ENCODE data around the gene SLC1A2. TPM values are rescaled to one million over a fixed set of nuclear protein-coding genes. Genes with fewer than 3 reads are reported as not detected.
A peak's percentile ranks its signal among the peaks of the same experiment; 100 is the strongest.

SLC1A2 gene
- total and polyA plus RNA-seq, 2 of the 4 experiments (the other 2 are of a cell fraction) = 0.15 to 0.54 TPM

- TF ChIP-seq RAD21 (IDR thresholded peaks at IDR 0.05; ENCODE audit: low read length) (no peak), FOS (IDR thresholded peaks at IDR 0.05; ENCODE audit: low read depth, low read length) (no peak)
- TF ChIP-seq, protein P1, sequence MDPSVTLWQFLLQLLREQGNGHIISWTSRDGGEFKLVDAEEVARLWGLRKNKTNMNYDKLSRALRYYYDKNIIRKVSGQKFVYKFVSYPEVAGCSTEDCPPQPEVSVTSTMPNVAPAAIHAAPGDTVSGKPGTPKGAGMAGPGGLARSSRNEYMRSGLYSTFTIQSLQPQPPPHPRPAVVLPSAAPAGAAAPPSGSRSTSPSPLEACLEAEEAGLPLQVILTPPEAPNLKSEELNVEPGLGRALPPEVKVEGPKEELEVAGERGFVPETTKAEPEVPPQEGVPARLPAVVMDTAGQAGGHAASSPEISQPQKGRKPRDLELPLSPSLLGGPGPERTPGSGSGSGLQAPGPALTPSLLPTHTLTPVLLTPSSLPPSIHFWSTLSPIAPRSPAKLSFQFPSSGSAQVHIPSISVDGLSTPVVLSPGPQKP (IDR thresholded peaks at IDR 0.05; ENCODE audit: borderline replicate concordance, low read depth, low read length) = no peak
Measured at GRCh38 chr11:35363246-35363801, 56.0 kb downstream of the SLC1A2 start (continued).

GRCh38 chr11:35362521-35362980 is 56.8 kb downstream of the SLC1A2 start:
- Histone ChIP-seq H3K9me3 (ENCODE audit: control insufficient read depth, insufficient read depth, low read length) (no peaks in the 10 kb centered on the region; the same call in 1 of the 2 replicates), H2BK5ac (ENCODE audit: low read depth, low read length, poor library complexity, severe bottlenecking) (no peak overlapping the region), H3K9ac (ENCODE audit: low read depth, low read length) (no peak overlapping the region), H3K79me1 (ENCODE audit: low read depth in 1 of 2, low read length in 2 of 2) (no peaks in the 10 kb centered on the region), H2BK20ac (ENCODE audit: low read depth, low read length) (peak overlapping the region; percentile 24; the same call in 1 of the 2 replicates), H2AK9ac (replicated peaks; ENCODE audit: low read depth, low read length, poor library complexity) (no peak overlapping the region), H2BK120ac (ENCODE audit: low read depth, low read length) (peak overlapping the region; percentile 1; the same call in 1 of the 2 replicates), H3K4me3 (ENCODE audit: insufficient read depth, low read depth, low read length) (no peak overlapping the region), H3K4me2 (ENCODE audit: low read depth, low read length) (no peak overlapping the region), H3K4me1 (ENCODE audit: control insufficient read depth, insufficient read depth, low read length) (peaks cover 22% of the 10 kb centered on the region), H3K27me3 (ENCODE audit: control insufficient read depth, insufficient read depth, low read length) (no peaks in the 10 kb centered on the region), H3K14ac (replicated peaks; ENCODE audit: low read depth, low read length) (no peak overlapping the region), H3K23ac (ENCODE audit: low read depth, low read length) (no peak overlapping the region), H2AFZ (replicated peaks; ENCODE audit: low read length, poor library complexity) (no peak overlapping the region), H4K20me1 (ENCODE audit: insufficient read depth, low read length) (no peaks in the 10 kb centered on the region), H3K36me3 (ENCODE audit: control insufficient read depth, insufficient read depth, low read length) (no peaks in the 10 kb centered on the region), H4K8ac (ENCODE audit: low read depth in 2 of 2, low read length in 2 of 2) (no peak overlapping the region; a peak in 1 of 4 replicates), H3K4ac (ENCODE audit: low read depth, low read length) (0 out of 2 replicates have a peak overlapping the region, but pooled peaks have one; percentile 11), H2AK5ac (ENCODE audit: low read depth, low read length) (no peak overlapping the region), H2BK15ac (ENCODE audit: low read depth, low read length) (no peak overlapping the region), H4K91ac (ENCODE audit: insufficient read depth, low read depth, low read length) (no peak overlapping the region), H3K56ac (ENCODE audit: extremely low read depth, insufficient read depth, low read length) (no peak overlapping the region), H3K9me1 (ENCODE audit: insufficient read depth, low read length) (peaks cover 11% of the 10 kb centered on the region), H4K5ac (ENCODE audit: low read depth, low read length) (no peak overlapping the region; the same call in 1 of the 2 replicates), H3K18ac (ENCODE audit: low read depth, low read length) (no peak overlapping the region; the same call in 1 of the 2 replicates), H3K27ac (ENCODE audit: insufficient read depth, low read length) (no peak overlapping the region)
- 81% methylated on average over 1 of the region's 2 CpGs; no CpG with 5 or more reads in 1 of the 2 experiments for WGBS, 2 experiments (ENCODE audit: extremely low coverage in 2 of 2, insufficient read length in 1 of 2)
- no peak for ATAC-seq (ENCODE audit: low read depth)
- ChIA-PET POLR2A (ENCODE audit: unreplicated experiment) (no interaction called here), CTCF (no interaction called here)
- BruUV-seq (replicated peaks) = no TSS peak
- TF ChIP-seq, protein P1 (IDR thresholded peaks at IDR 0.05; ENCODE audit: borderline replicate concordance, low read depth, low read length) = no peak
- 0 out of 2 replicates have a peak, but pooled peaks have one; percentile 8 for TF ChIP-seq RAD21 (IDR thresholded peaks at IDR 0.05; ENCODE audit: low read length)
- TF ChIP-seq POLR2A (IDR thresholded peaks at IDR 0.05; ENCODE audit: low read depth, low read length) = no peak
- TF ChIP-seq CEBPB (IDR thresholded peaks at IDR 0.05; ENCODE audit: low read depth, low read length) = no peak
- no peak for TF ChIP-seq CHD1 (IDR thresholded peaks at IDR 0.05; ENCODE audit: low read depth, low read length)
- dilution Hi-C loops (cut with HindIII; ENCODE audit: low sequenced_read_pairs, unreplicated experiment) (no loop called here), in situ Hi-C loops (cut with MboI; ENCODE audit: low sequenced_read_pairs) (no loop called here), intact Hi-C loops (cut with micrococcal nuclease) (no loop called here)
- peak; percentile 46 for DNase-seq

Measured in IMR-90 (cell line).